GM12878 (cell line): ENCODE data around the gene LRRC51. TPM values are rescaled to one million over a fixed set of nuclear protein-coding genes. Genes with fewer than 3 reads are reported as not detected.

Experiments
- CBX5 ChIP-seq: sonication (generic); IDR thresholded peaks from 2 replicates; pipeline ENCODE4 v1.6.1; 2016; ENCODE audit warnings: low read depth, moderate library complexity, mild to moderate bottlenecking, inconsistent platforms
- CUX1 ChIP-seq: IDR thresholded peaks from 2 replicates; pipeline ENCODE4 v1.6.1; 2012; ENCODE audit warnings: improper control_type of control experiment, low read depth, low read length; ENCODE audit not compliant: insufficient replicate concordance
- E2F4 ChIP-seq: IDR thresholded peaks from 2 replicates; pipeline ENCODE4 v1.6.1; 2012; ENCODE audit warnings: low read depth, low read length, improper control_type of control experiment
- IKZF2 ChIP-seq, 2 experiments: fragments of 450-650 bp; IDR thresholded peaks; 2 replicates each; pipeline ENCODE4 v1.6.1; 2017; ENCODE audit warnings: mild to moderate bottlenecking in 2 of 2, moderate library complexity in 2 of 2
- ZNF217 ChIP-seq: fragments of 450-650 bp; IDR thresholded peaks from 2 replicates; pipeline ENCODE4 v1.6.1; 2017; ENCODE audit warnings: antibody characterized with exemption, mild to moderate bottlenecking
- polyA plus RNA-seq, 11 experiments: library from polyadenylated mRNA; depleted of rRNA in 4 of 11; unstranded in 6 of 11; stranded (reverse) in 5 of 11; fragments of >200 nt; fragmentation: Nextera tagmentation in 4 of 11; fragmentation: Illumina TruSeq in 1 of 11; extraction: Ambion mirVana in 4 of 11; extraction: Trizol in 1 of 11; gene quantifications; 1 replicate in 1 of 11; 2 replicates in 10 of 11; pipeline versions ENCODE4 v1.2.1 to v1.2.3, GENCODE V29; 2011 to 2016; ENCODE audit warnings: inconsistent platforms in 2 of 11, missing spikeins in 2 of 11, low read depth in 1 of 11
- total RNA-seq, 4 experiments: library from RNA; depleted of rRNA in 3 of 4; stranded (reverse); fragments of >200 nt in 3 of 4; fragmentation: Illumina TruSeq in 1 of 4; extraction: Trizol in 1 of 4; gene quantifications; 2 replicates each; pipeline versions ENCODE4 v1.2.1 to v1.2.3, GENCODE V29; 2013 to 2021
- TF ChIP-seq, protein P1 (sequence below): fragments of 450-650 bp; IDR thresholded peaks from 2 replicates; pipeline ENCODE4 v1.6.1; 2018; ENCODE audit warnings: borderline replicate concordance, mild to moderate bottlenecking; ENCODE audit not compliant: partially characterized antibody
- TF ChIP-seq, protein P2 (sequence below): fragments of 450-650 bp; IDR thresholded peaks from 2 replicates; pipeline ENCODE4 v1.6.1; 2017; ENCODE audit warnings: low read depth, mild to moderate bottlenecking, moderate library complexity

Gene LRRC51
- total and polyA plus RNA-seq, 10 of the 15 experiments (the other 5 are each of a cell fraction or from before 2014, with no cell fraction given): 2.6 to 8.6 (median 5.4) TPM

DNA sequence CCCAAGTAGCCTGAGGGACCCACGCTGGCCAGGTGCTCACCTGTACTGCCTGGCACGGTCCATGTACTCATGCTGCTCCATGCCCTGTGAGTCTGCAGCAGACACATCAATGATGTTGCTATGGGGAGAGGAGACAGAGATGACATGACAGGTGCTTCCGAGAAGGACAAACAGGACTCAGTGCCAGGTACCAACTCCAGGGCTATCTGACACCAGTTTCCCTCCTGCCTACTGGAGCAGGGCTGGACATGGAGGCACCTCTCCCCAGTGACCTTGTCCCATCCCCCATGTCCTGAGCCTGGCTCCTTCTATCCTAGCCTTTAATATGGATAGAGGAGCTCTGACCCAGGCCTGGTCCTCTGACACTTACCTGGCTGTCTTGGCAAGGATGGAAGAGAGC is 18.1 kb downstream of the LRRC51 start (continued):
- no peak for TF ChIP-seq CUX1
- no peak for TF ChIP-seq IKZF2 (IDR thresholded peaks at IDR 0.05)
- no peak for TF ChIP-seq E2F4
- no peak for TF ChIP-seq ZNF217
- TF ChIP-seq, protein P1, sequence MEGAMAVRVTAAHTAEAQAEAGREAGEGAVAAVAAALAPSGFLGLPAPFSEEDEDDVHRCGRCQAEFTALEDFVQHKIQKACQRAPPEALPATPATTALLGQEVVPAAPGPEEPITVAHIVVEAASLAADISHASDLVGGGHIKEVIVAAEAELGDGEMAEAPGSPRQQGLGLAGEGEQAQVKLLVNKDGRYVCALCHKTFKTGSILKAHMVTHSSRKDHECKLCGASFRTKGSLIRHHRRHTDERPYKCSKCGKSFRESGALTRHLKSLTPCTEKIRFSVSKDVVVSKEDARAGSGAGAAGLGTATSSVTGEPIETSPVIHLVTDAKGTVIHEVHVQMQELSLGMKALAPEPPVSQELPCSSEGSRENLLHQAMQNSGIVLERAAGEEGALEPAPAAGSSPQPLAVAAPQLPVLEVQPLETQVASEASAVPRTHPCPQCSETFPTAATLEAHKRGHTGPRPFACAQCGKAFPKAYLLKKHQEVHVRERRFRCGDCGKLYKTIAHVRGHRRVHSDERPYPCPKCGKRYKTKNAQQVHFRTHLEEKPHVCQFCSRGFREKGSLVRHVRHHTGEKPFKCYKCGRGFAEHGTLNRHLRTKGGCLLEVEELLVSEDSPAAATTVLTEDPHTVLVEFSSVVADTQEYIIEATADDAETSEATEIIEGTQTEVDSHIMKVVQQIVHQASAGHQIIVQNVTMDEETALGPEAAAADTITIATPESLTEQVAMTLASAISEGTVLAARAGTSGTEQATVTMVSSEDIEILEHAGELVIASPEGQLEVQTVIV: no peak
- TF ChIP-seq, protein P2, sequence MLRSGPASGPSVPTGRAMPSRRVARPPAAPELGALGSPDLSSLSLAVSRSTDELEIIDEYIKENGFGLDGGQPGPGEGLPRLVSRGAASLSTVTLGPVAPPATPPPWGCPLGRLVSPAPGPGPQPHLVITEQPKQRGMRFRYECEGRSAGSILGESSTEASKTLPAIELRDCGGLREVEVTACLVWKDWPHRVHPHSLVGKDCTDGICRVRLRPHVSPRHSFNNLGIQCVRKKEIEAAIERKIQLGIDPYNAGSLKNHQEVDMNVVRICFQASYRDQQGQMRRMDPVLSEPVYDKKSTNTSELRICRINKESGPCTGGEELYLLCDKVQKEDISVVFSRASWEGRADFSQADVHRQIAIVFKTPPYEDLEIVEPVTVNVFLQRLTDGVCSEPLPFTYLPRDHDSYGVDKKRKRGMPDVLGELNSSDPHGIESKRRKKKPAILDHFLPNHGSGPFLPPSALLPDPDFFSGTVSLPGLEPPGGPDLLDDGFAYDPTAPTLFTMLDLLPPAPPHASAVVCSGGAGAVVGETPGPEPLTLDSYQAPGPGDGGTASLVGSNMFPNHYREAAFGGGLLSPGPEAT: no peak
- TF ChIP-seq CBX5: no peak
